Measurements from ENCODE around the gene SIX6.

The SIX6 gene

GRCh38 chr14:60512126-60512525 lies 3.2 kb downstream of the SIX6 start:
- TF ChIP-seq POLR2AphosphoS5 (IDR thresholded peaks at IDR 0.05; ENCODE audit: low read depth, low read length) (no peak), POU2F2 (IDR thresholded peaks at IDR 0.05; ENCODE audit: low read depth, low read length) (no peak), PAX5 (IDR thresholded peaks at IDR 0.05; ENCODE audit: insufficient read depth, low read length, severe bottlenecking) (no peak), POLR2A (IDR thresholded peaks at IDR 0.05; ENCODE audit: low read depth, low read length) (no peak), TAF1 (IDR thresholded peaks at IDR 0.05; ENCODE audit: low read depth, low read length) (no peak), SPI1 (IDR thresholded peaks at IDR 0.05; ENCODE audit: low read depth, low read length) (no peak)
- no peak for FAIRE-seq
- no peak for DNase-seq (ENCODE audit: insufficient read length, low spot score)

GRCh38 chr14:60512973-60513571 lies 4.1 kb downstream of the SIX6 start:
- DNase-seq (ENCODE audit: insufficient read length, low spot score) = no peak
- FAIRE-seq = no peak
- TF ChIP-seq POLR2A (IDR thresholded peaks at IDR 0.05; ENCODE audit: low read depth, low read length) = no peak
- TF ChIP-seq SPI1 (IDR thresholded peaks at IDR 0.05; ENCODE audit: low read depth, low read length) = no peak
- no peak for TF ChIP-seq TAF1 (IDR thresholded peaks at IDR 0.05; ENCODE audit: low read depth, low read length)
- TF ChIP-seq POU2F2 (IDR thresholded peaks at IDR 0.05; ENCODE audit: low read depth, low read length) = no peak
- no peak for TF ChIP-seq PAX5 (IDR thresholded peaks at IDR 0.05; ENCODE audit: insufficient read depth, low read length, severe bottlenecking)
- TF ChIP-seq POLR2AphosphoS5 (IDR thresholded peaks at IDR 0.05; ENCODE audit: low read depth, low read length) = no peak

DNA sequence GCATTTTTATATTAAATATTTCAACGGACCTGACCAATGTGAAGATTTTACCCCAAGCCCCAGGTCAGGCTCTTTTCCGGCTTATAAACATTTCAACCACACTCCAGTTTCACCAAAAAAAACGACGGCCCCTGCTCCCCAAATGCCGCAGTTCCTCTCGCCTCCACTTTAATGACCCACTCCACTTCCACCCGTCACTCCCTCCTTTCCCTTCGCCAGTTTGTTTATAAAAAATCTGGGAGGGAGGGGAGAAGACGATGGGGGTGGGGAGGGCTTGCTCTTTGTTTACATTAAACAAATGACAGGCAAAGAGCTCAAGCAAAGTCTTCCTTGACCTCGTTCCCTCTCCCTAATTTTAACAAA lies 5.4 kb downstream of the SIX6 start:
- DNase-seq (ENCODE audit: insufficient read length, low spot score) (no peak), FAIRE-seq (no peak)
- TF ChIP-seq POLR2A (IDR thresholded peaks at IDR 0.05; ENCODE audit: low read depth, low read length) = no peak
- TF ChIP-seq TAF1 (IDR thresholded peaks at IDR 0.05; ENCODE audit: low read depth, low read length) = no peak
- TF ChIP-seq POLR2AphosphoS5 (IDR thresholded peaks at IDR 0.05; ENCODE audit: low read depth, low read length) = no peak
- no peak for TF ChIP-seq SPI1 (IDR thresholded peaks at IDR 0.05; ENCODE audit: low read depth, low read length)
- no peak for TF ChIP-seq PAX5 (IDR thresholded peaks at IDR 0.05; ENCODE audit: insufficient read depth, low read length, severe bottlenecking)
- TF ChIP-seq POU2F2 (IDR thresholded peaks at IDR 0.05; ENCODE audit: low read depth, low read length) = no peak

GRCh38 chr14:60514741-60515491 lies 6.0 kb downstream of the SIX6 start:
- TF ChIP-seq TAF1 (IDR thresholded peaks at IDR 0.05; ENCODE audit: low read depth, low read length) (no peak), SPI1 (IDR thresholded peaks at IDR 0.05; ENCODE audit: low read depth, low read length) (no peak), POLR2AphosphoS5 (IDR thresholded peaks at IDR 0.05; ENCODE audit: low read depth, low read length) (no peak), PAX5 (IDR thresholded peaks at IDR 0.05; ENCODE audit: insufficient read depth, low read length, severe bottlenecking) (no peak), POU2F2 (IDR thresholded peaks at IDR 0.05; ENCODE audit: low read depth, low read length) (no peak), POLR2A (IDR thresholded peaks at IDR 0.05; ENCODE audit: low read depth, low read length) (no peak)
- FAIRE-seq = no peak
- DNase-seq (ENCODE audit: insufficient read length, low spot score) = no peak

DNA sequence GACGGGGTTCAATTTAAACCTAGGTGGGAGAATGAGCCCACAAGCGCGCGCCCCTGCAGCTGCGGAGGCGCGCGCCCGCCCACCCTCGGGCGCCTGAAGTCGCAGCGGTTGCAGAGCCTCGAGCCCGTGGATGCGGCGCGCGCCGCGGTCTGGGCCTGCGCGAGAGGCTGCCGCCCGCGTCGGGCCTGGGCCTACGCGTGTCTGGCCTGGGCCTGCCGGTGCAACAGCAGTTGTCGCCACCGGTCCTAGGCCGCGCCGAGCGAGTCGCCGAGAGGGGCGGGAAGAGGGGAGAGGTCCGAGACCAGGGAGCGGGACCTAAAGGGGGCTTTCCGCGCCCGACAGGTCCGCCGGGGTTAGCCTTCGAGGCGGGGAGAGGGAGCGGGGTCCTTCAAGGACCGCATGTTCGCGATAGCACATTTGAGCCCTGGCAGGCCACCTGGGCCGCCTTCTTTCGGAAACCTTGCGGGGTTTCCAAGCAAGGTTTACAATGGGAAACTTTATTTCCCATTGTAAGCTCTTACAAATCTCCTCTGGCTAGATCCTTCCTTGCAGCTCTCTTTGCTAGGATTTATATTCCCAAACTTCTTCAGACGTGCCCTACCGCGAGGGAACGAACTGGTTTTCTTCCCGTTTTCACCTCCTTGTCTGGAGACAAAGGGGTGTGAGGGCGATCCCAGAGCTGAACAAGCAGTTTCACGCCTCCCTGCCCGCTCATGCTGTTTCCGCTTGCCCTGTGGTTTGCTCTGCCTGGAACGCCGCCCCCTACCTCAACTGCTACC lies 6.8 kb downstream of the SIX6 start:
- DNase-seq (ENCODE audit: insufficient read length, low spot score) (no peak), FAIRE-seq (no peak)
- TF ChIP-seq TAF1 (IDR thresholded peaks at IDR 0.05; ENCODE audit: low read depth, low read length) = no peak
- TF ChIP-seq POLR2A (IDR thresholded peaks at IDR 0.05; ENCODE audit: low read depth, low read length) = no peak
- no peak for TF ChIP-seq SPI1 (IDR thresholded peaks at IDR 0.05; ENCODE audit: low read depth, low read length)
- no peak for TF ChIP-seq PAX5 (IDR thresholded peaks at IDR 0.05; ENCODE audit: insufficient read depth, low read length, severe bottlenecking)
- TF ChIP-seq POU2F2 (IDR thresholded peaks at IDR 0.05; ENCODE audit: low read depth, low read length) = no peak
- no peak for TF ChIP-seq POLR2AphosphoS5 (IDR thresholded peaks at IDR 0.05; ENCODE audit: low read depth, low read length)

GRCh38 chr14:60532442-60532841 lies 23.5 kb downstream of the SIX6 start:
- DNase-seq (ENCODE audit: insufficient read length, low spot score) (no peak), FAIRE-seq (no peak)
- no peak for TF ChIP-seq POLR2A (IDR thresholded peaks at IDR 0.05; ENCODE audit: low read depth, low read length)
- TF ChIP-seq TAF1 (IDR thresholded peaks at IDR 0.05; ENCODE audit: low read depth, low read length) = no peak
- TF ChIP-seq POU2F2 (IDR thresholded peaks at IDR 0.05; ENCODE audit: low read depth, low read length) = no peak

GRCh38 chr14:60537663-60538062 lies 28.7 kb downstream of the SIX6 start:
- FAIRE-seq (no peak), DNase-seq (ENCODE audit: insufficient read length, low spot score) (no peak)
- no peak for TF ChIP-seq TAF1 (IDR thresholded peaks at IDR 0.05; ENCODE audit: low read depth, low read length)
- no peak for TF ChIP-seq POLR2A (IDR thresholded peaks at IDR 0.05; ENCODE audit: low read depth, low read length)
- no peak for TF ChIP-seq POU2F2 (IDR thresholded peaks at IDR 0.05; ENCODE audit: low read depth, low read length)
- no peak for TF ChIP-seq POLR2AphosphoS5 (IDR thresholded peaks at IDR 0.05; ENCODE audit: low read depth, low read length)
- TF ChIP-seq PAX5 (IDR thresholded peaks at IDR 0.05; ENCODE audit: insufficient read depth, low read length, severe bottlenecking) = no peak

GRCh38 chr14:60544659-60545058 lies 35.7 kb downstream of the SIX6 start:
- TF ChIP-seq POLR2AphosphoS5 (IDR thresholded peaks at IDR 0.05; ENCODE audit: low read depth, low read length) (no peak), POU2F2 (IDR thresholded peaks at IDR 0.05; ENCODE audit: low read depth, low read length) (no peak), TAF1 (IDR thresholded peaks at IDR 0.05; ENCODE audit: low read depth, low read length) (no peak), SPI1 (IDR thresholded peaks at IDR 0.05; ENCODE audit: low read depth, low read length) (peak; percentile 87)
- peak; percentile 3 for DNase-seq (ENCODE audit: insufficient read length, low spot score)
- FAIRE-seq = no peak

- DNase-seq (ENCODE audit: insufficient read length, low spot score) (no peak), FAIRE-seq (no peak)
- TF ChIP-seq PAX5 (IDR thresholded peaks at IDR 0.05; ENCODE audit: insufficient read depth, low read length, severe bottlenecking) = no peak
- no peak for TF ChIP-seq SPI1 (IDR thresholded peaks at IDR 0.05; ENCODE audit: low read depth, low read length)
- no peak for TF ChIP-seq POLR2A (IDR thresholded peaks at IDR 0.05; ENCODE audit: low read depth, low read length)
- TF ChIP-seq POU2F2 (IDR thresholded peaks at IDR 0.05; ENCODE audit: low read depth, low read length) = no peak
- no peak for TF ChIP-seq POLR2AphosphoS5 (IDR thresholded peaks at IDR 0.05; ENCODE audit: low read depth, low read length)
- no peak for TF ChIP-seq TAF1 (IDR thresholded peaks at IDR 0.05; ENCODE audit: low read depth, low read length)
These were observed 44.9 kb downstream of the SIX6 start for GRCh38 chr14:60553808-60554207.

All from GM12891 (cell line).